Activated naive CD8-positive, alpha-beta T cell treated with anti-CD3 and anti-CD28 coated beads, Interleukin-2, amount 50 U/mL, for 24 hours (primary cell): ENCODE measurements around the gene FOXRED1.

Experiments
- ATAC-seq: fragments of 150-1000 bp; cut with Tn5 transposase; one replicate; pipeline ENCODE4 v1.10.0; 2021
- DNase-seq: peaks from one replicate; pipeline ENCODE4 v3.0.0; 2021
- H3K27ac Mint-ChIP-seq: one replicate; pipeline ENCODE4 v1.8.0; 2021; ENCODE audit warnings: mild to moderate bottlenecking, mixed read lengths
- H3K27me3 Mint-ChIP-seq: one replicate; pipeline ENCODE4 v1.8.0; 2021; ENCODE audit warnings: mixed read lengths
- H3K36me3 Mint-ChIP-seq: one replicate; pipeline ENCODE4 v1.8.0; 2021; ENCODE audit warnings: low read depth, mixed read lengths
- H3K4me1 Mint-ChIP-seq: one replicate; pipeline ENCODE4 v1.8.0; 2021; ENCODE audit warnings: mixed read lengths
- H3K4me3 Mint-ChIP-seq: one replicate; pipeline ENCODE4 v1.8.0; 2021; ENCODE audit warnings: mild to moderate bottlenecking, moderate library complexity, mixed read lengths
- H3K9me3 Mint-ChIP-seq: one replicate; pipeline ENCODE4 v1.8.0; 2021; ENCODE audit warnings: mixed read lengths

Gene FOXRED1

GRCh38 chr11:126257144-126257543, 11.8 kb upstream of the FOXRED1 start:
- no peaks in the 10 kb centered on the region for H3K27me3 Mint-ChIP-seq
- H3K4me1 Mint-ChIP-seq = no peaks in the 10 kb centered on the region
- H3K9me3 Mint-ChIP-seq = no peaks in the 10 kb centered on the region
- no peak for DNase-seq
- H3K4me3 Mint-ChIP-seq = no peak overlapping the region
- peaks cover 29% of the 10 kb centered on the region for H3K36me3 Mint-ChIP-seq
- no peak for ATAC-seq
- no peak overlapping the region for H3K27ac Mint-ChIP-seq

- no peaks in the 10 kb centered on the region for H3K27me3 Mint-ChIP-seq
- no peaks in the 10 kb centered on the region for H3K4me1 Mint-ChIP-seq
- H3K36me3 Mint-ChIP-seq = peaks cover 30% of the 10 kb centered on the region
- H3K27ac Mint-ChIP-seq = no peak overlapping the region
- H3K9me3 Mint-ChIP-seq = no peaks in the 10 kb centered on the region
- DNase-seq (no peak), ATAC-seq (no peak)
- no peak overlapping the region for H3K4me3 Mint-ChIP-seq
Measured at GRCh38 chr11:126257764-126258163, 11.2 kb upstream of the FOXRED1 start.

GRCh38 chr11:126262216-126262615, 6.7 kb upstream of the FOXRED1 start:
- H3K9me3 Mint-ChIP-seq = no peaks in the 10 kb centered on the region
- no peak overlapping the region for H3K27ac Mint-ChIP-seq
- ATAC-seq (no peak), DNase-seq (no peak)
- H3K36me3 Mint-ChIP-seq = peaks cover 56% of the 10 kb centered on the region
- peaks cover 10% of the 10 kb centered on the region for H3K4me1 Mint-ChIP-seq
- no peaks in the 10 kb centered on the region for H3K27me3 Mint-ChIP-seq
- no peak overlapping the region for H3K4me3 Mint-ChIP-seq

GRCh38 chr11:126263489-126263888, 5.5 kb upstream of the FOXRED1 start:
- H3K4me1 Mint-ChIP-seq = peaks cover 19% of the 10 kb centered on the region
- H3K36me3 Mint-ChIP-seq = peaks cover 64% of the 10 kb centered on the region
- DNase-seq (no peak), ATAC-seq (no peak)
- H3K4me3 Mint-ChIP-seq = no peak overlapping the region
- H3K27ac Mint-ChIP-seq = peak overlapping the region; percentile 70
- H3K9me3 Mint-ChIP-seq = no peaks in the 10 kb centered on the region
- H3K27me3 Mint-ChIP-seq = no peaks in the 10 kb centered on the region

GRCh38 chr11:126265811-126266210, 3.1 kb upstream of the FOXRED1 start:
- peak overlapping the region; percentile 50 for H3K27ac Mint-ChIP-seq
- no peaks in the 10 kb centered on the region for H3K9me3 Mint-ChIP-seq
- ATAC-seq = no peak
- DNase-seq = no peak
- H3K36me3 Mint-ChIP-seq = peaks cover 58% of the 10 kb centered on the region
- H3K4me3 Mint-ChIP-seq = no peak overlapping the region
- peaks cover 35% of the 10 kb centered on the region for H3K4me1 Mint-ChIP-seq
- H3K27me3 Mint-ChIP-seq = no peaks in the 10 kb centered on the region

- H3K9me3 Mint-ChIP-seq = no peaks in the 10 kb centered on the region
- peaks cover 61% of the 10 kb centered on the region for H3K36me3 Mint-ChIP-seq
- no peak for ATAC-seq
- H3K27ac Mint-ChIP-seq = peak overlapping the region; percentile 94
- peaks cover 38% of the 10 kb centered on the region for H3K4me1 Mint-ChIP-seq
- no peak for DNase-seq
- peak overlapping the region; percentile 97 for H3K4me3 Mint-ChIP-seq
- no peaks in the 10 kb centered on the region for H3K27me3 Mint-ChIP-seq
Measured at GRCh38 chr11:126267650-126268049, 1.3 kb upstream of the FOXRED1 start.

- H3K27ac Mint-ChIP-seq = peak overlapping the region; percentile 94
- peaks cover 58% of the 10 kb centered on the region for H3K36me3 Mint-ChIP-seq
- no peaks in the 10 kb centered on the region for H3K9me3 Mint-ChIP-seq
- ATAC-seq = no peak
- no peak for DNase-seq
- H3K4me1 Mint-ChIP-seq = peaks cover 38% of the 10 kb centered on the region
- no peaks in the 10 kb centered on the region for H3K27me3 Mint-ChIP-seq
- peak overlapping the region; percentile 97 for H3K4me3 Mint-ChIP-seq
Measured at GRCh38 chr11:126268361-126268707, 620 bp upstream of the FOXRED1 start.

GRCh38 chr11:126277322-126277721, 8.4 kb downstream of the FOXRED1 start:
- no peak overlapping the region for H3K27ac Mint-ChIP-seq
- ATAC-seq (no peak), DNase-seq (no peak)
- H3K4me1 Mint-ChIP-seq = peaks cover 19% of the 10 kb centered on the region
- peaks cover 36% of the 10 kb centered on the region for H3K36me3 Mint-ChIP-seq
- H3K27me3 Mint-ChIP-seq = no peaks in the 10 kb centered on the region
- no peaks in the 10 kb centered on the region for H3K9me3 Mint-ChIP-seq
- H3K4me3 Mint-ChIP-seq = no peak overlapping the region

- no peak overlapping the region for H3K4me3 Mint-ChIP-seq
- no peaks in the 10 kb centered on the region for H3K27me3 Mint-ChIP-seq
- peaks cover 32% of the 10 kb centered on the region for H3K36me3 Mint-ChIP-seq
- ATAC-seq (no peak), DNase-seq (no peak)
- no peak overlapping the region for H3K27ac Mint-ChIP-seq
- no peaks in the 10 kb centered on the region for H3K9me3 Mint-ChIP-seq
- peaks cover 23% of the 10 kb centered on the region for H3K4me1 Mint-ChIP-seq
Measured at GRCh38 chr11:126277780-126278179, 8.8 kb downstream of the FOXRED1 start.

- ATAC-seq (no peak), DNase-seq (no peak)
- Mint-ChIP-seq H3K4me1 (peaks cover 31% of the 10 kb centered on the region), H3K36me3 (peaks cover 26% of the 10 kb centered on the region), H3K9me3 (no peaks in the 10 kb centered on the region), H3K27me3 (no peaks in the 10 kb centered on the region), H3K4me3 (no peak overlapping the region), H3K27ac (peak overlapping the region; percentile 65)
Measured at GRCh38 chr11:126279191-126279590, 10.2 kb downstream of the FOXRED1 start.

- Mint-ChIP-seq H3K36me3 (peaks cover 20% of the 10 kb centered on the region), H3K27ac (no peak overlapping the region), H3K4me3 (no peak overlapping the region), H3K27me3 (no peaks in the 10 kb centered on the region), H3K4me1 (peaks cover 44% of the 10 kb centered on the region), H3K9me3 (no peaks in the 10 kb centered on the region)
- ATAC-seq (no peak), DNase-seq (no peak)
Measured at GRCh38 chr11:126280595-126280994, 11.6 kb downstream of the FOXRED1 start.

- H3K27me3 Mint-ChIP-seq = no peaks in the 10 kb centered on the region
- ATAC-seq = no peak
- peak overlapping the region; percentile 83 for H3K4me3 Mint-ChIP-seq
- no peaks in the 10 kb centered on the region for H3K9me3 Mint-ChIP-seq
- peaks cover 15% of the 10 kb centered on the region for H3K36me3 Mint-ChIP-seq
- no peak for DNase-seq
- peak overlapping the region; percentile 32 for H3K27ac Mint-ChIP-seq
- H3K4me1 Mint-ChIP-seq = peaks cover 49% of the 10 kb centered on the region
Measured at GRCh38 chr11:126281245-126281644, 12.3 kb downstream of the FOXRED1 start.

- Mint-ChIP-seq H3K36me3 (peaks cover 14% of the 10 kb centered on the region), H3K9me3 (no peaks in the 10 kb centered on the region), H3K27ac (peak overlapping the region; percentile 88), H3K27me3 (no peaks in the 10 kb centered on the region), H3K4me3 (peak overlapping the region; percentile 83), H3K4me1 (peaks cover 53% of the 10 kb centered on the region)
- DNase-seq (no peak), ATAC-seq (no peak)
Measured at GRCh38 chr11:126281666-126282175, 12.8 kb downstream of the FOXRED1 start.

GRCh38 chr11:126282361-126282735, 13.4 kb downstream of the FOXRED1 start:
- Mint-ChIP-seq H3K36me3 (peaks cover 12% of the 10 kb centered on the region), H3K4me1 (peaks cover 56% of the 10 kb centered on the region), H3K4me3 (peak overlapping the region; percentile 83), H3K27me3 (no peaks in the 10 kb centered on the region), H3K27ac (peak overlapping the region; percentile 88), H3K9me3 (no peaks in the 10 kb centered on the region)
- ATAC-seq (peak; percentile 35), DNase-seq (peak; percentile 38)

- DNase-seq (peak; percentile 55), ATAC-seq (peak; percentile 56)
- peaks cover 7% of the 10 kb centered on the region for H3K36me3 Mint-ChIP-seq
- H3K27ac Mint-ChIP-seq = peak within 1 kb of the TSS; percentile 96
- no peaks in the 10 kb centered on the region for H3K27me3 Mint-ChIP-seq
- H3K4me1 Mint-ChIP-seq = peaks cover 56% of the 10 kb centered on the region
- peak within 1 kb of the TSS; percentile 98 for H3K4me3 Mint-ChIP-seq
- H3K9me3 Mint-ChIP-seq = no peaks in the 10 kb centered on the region
Measured at GRCh38 chr11:126282736-126283591, 14.0 kb downstream of the FOXRED1 start, which contains the start of gene TIRAP. Gene TIRAP, plus strand, starts transcription at chr11:126283093. Its CDS starts 7,802 bp downstream, at chr11:126290895.
